Psoas muscle (tissue), 8 donors: ENCODE results near the gene MCHR2. TPM values are rescaled to one million over a fixed set of nuclear protein-coding genes. Genes with fewer than 3 reads are reported as not detected.

Experiments
- ATAC-seq, 4 donors: fragments of 200-7000 bp; cut with Tn5 transposase; one replicate each; pipeline ENCODE4 v1.9.1; 2020; ENCODE audit warnings: moderate library complexity in 3 of 4, mild to moderate bottlenecking in 2 of 4
- DNase-seq, 2 donors: peaks; one replicate each; pipeline ENCODE4 v3.0.0-alpha.2; 2020
- H3K27ac ChIP-seq: fragments of 200-600 bp; one replicate; pipeline ENCODE4 v1.8.0; 2022
- H3K27me3 ChIP-seq, 3 donors: fragments of 200-600 bp in 1 of 3; one replicate each; pipeline versions ENCODE4 v1.6.1 to v1.8.0; 2013 to 2022; ENCODE audit warnings: low read length in 2 of 3, mild to moderate bottlenecking in 2 of 3, moderate library complexity in 1 of 3; ENCODE audit not compliant: insufficient read depth in 3 of 3
- H3K36me3 ChIP-seq, 2 donors: fragments of 200-600 bp in 1 of 2; one replicate each; pipeline versions ENCODE4 v1.6.1 to v1.8.0; 2013 to 2022; ENCODE audit warnings: low read depth in 1 of 2, mild to moderate bottlenecking in 1 of 2, moderate library complexity in 1 of 2; ENCODE audit not compliant: insufficient read depth in 1 of 2
- H3K4me1 ChIP-seq: fragments of 200-600 bp; one replicate; pipeline ENCODE4 v1.8.0; 2022
- H3K4me3 ChIP-seq: fragments of 200-600 bp; one replicate; pipeline ENCODE4 v1.8.0; 2022; ENCODE audit warnings: mild to moderate bottlenecking
- H3K9me3 ChIP-seq: fragments of 200-600 bp; one replicate; pipeline ENCODE4 v1.8.0; 2022
- WGBS, 3 donors: extraction: QIAGEN DNeasy Blood & Tissue Kit; methylation state at CpG; one replicate each; pipeline versions ENCODE4 v1.1.6 to v1.1.7; 2013; 5-methylcytosine and 5-hydroxymethylcytosine counted together
- intact Hi-C, 2 donors: fragments of 100-400 bp; cut with DNase I; formaldehyde crosslinking; loops; one replicate each; pipeline versions ENCODE4 v1.11.0 to v1.14.2; 2022
- polyA plus RNA-seq, 3 donors: library from polyadenylated mRNA; stranded (reverse); fragments of 200-250 nt; gene quantifications; one replicate each; pipeline ENCODE4 v1.2.3, GENCODE V29; 2013
- total RNA-seq, 4 donors: library from RNA; stranded (reverse); fragmentation: NEBNext Ultra II Directional in 2 of 4; extraction: Animal tissue kit (Norgen Biotek cat#: 25700) in 2 of 4; gene quantifications; one replicate each; pipeline versions ENCODE4 v1.2.1 to v1.2.4, GENCODE V29; 2021 to 2023
- TF ChIP-seq, protein P1 (sequence below): fragments of 200-600 bp; IDR thresholded peaks from one replicate; pipeline ENCODE4 v1.8.0; 2022; ENCODE audit warnings: antibody characterized with exemption
- donor health status: healthy with polysubstance abuse.
- donor health status: DM: no; HTN: no; CAD: no; lungs with moderate emphysema.
- donor health status: Bipolar disorder and iron deficiency.
- donor health status: healthy.
- donor health status: DM: yes; HTN: yes; CAD: no.
- donor health status: DM: no; HTN: no; CAD: no.
- donor health status: DM: no; HTN: no; CAD: no.
- donor health status: DM: yes; HTN: yes; CAD: no.

MCHR2 gene
- total and polyA plus RNA-seq, 7 donors, result not detected

DNA sequence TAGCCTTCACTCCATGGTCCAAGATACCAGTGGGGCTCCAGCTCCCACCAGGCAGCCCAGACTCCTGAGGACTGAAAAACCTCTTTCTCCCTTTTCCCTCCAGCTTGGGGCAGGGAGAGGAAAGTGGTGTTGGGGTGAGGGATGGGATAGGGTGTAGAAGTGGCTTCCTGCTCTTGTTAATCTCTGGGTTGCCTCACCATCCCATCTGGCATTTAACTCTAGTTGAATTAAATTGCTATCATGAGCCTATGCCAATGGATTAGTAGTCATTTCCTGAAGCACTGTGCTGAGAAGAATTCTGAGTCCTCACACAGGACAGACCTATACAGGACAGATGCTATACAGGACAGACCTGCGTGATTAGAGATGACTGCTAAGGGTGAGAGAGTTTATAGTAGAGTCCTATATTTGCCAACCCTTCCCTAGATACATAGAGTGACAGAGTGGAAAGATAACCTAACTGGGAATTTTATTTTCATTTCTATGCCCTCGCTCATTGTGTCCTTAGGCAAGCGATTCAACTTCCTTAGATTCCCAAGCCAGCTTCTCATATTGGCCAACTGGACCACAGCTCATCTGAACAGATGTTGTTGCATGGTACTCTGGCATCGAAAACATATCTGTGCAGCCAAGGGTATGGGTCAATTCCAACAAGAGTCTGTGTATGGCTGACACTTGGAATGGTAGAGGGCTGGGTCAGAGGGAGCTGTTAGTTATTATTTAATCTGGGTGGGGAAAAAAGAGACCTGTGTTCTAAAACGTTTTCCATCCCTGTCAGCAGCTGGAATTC, 42.8 kb downstream of the MCHR2 start:
- ATAC-seq (no peak), DNase-seq (no peak)
- H3K9me3 ChIP-seq, result no peaks in the 10 kb centered on the region
- 28 to 37% (median 28%) methylated on average over 5 of the region's 5 CpGs for WGBS, 3 donors
- no peak overlapping the region for H3K27ac ChIP-seq
- H3K4me3 ChIP-seq, result no peak overlapping the region
- H3K36me3 ChIP-seq, result no peaks in the 10 kb centered on the region
- no peaks in the 10 kb centered on the region for H3K4me1 ChIP-seq
- H3K27me3 ChIP-seq, result no peaks in the 10 kb centered on the region
- intact Hi-C loops, result no loop called here
- TF ChIP-seq, protein P1, sequence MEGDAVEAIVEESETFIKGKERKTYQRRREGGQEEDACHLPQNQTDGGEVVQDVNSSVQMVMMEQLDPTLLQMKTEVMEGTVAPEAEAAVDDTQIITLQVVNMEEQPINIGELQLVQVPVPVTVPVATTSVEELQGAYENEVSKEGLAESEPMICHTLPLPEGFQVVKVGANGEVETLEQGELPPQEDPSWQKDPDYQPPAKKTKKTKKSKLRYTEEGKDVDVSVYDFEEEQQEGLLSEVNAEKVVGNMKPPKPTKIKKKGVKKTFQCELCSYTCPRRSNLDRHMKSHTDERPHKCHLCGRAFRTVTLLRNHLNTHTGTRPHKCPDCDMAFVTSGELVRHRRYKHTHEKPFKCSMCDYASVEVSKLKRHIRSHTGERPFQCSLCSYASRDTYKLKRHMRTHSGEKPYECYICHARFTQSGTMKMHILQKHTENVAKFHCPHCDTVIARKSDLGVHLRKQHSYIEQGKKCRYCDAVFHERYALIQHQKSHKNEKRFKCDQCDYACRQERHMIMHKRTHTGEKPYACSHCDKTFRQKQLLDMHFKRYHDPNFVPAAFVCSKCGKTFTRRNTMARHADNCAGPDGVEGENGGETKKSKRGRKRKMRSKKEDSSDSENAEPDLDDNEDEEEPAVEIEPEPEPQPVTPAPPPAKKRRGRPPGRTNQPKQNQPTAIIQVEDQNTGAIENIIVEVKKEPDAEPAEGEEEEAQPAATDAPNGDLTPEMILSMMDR, result no peak

DNA sequence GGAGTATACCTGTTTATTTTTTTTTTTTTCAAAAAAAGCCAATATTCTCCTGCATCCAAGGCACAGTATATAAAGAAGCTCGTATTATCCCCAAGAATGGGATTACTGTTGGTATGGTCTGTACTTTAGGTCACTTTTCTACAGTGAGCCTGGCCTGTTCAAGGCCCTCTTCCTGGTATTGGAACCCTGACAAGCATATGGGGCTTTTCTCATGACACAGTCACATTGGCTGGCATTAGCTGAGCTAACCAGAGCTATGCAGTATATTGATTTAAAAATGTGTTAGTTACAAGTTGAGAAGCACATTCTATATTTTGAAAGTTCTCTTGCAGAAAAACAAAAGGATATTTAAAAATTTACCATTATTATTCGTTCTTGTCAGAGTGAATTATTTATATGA, 48.0 kb downstream of the MCHR2 start:
- no peak overlapping the region for H3K4me3 ChIP-seq
- intact Hi-C loops, result no loop called here
- H3K9me3 ChIP-seq, result no peaks in the 10 kb centered on the region

DNA sequence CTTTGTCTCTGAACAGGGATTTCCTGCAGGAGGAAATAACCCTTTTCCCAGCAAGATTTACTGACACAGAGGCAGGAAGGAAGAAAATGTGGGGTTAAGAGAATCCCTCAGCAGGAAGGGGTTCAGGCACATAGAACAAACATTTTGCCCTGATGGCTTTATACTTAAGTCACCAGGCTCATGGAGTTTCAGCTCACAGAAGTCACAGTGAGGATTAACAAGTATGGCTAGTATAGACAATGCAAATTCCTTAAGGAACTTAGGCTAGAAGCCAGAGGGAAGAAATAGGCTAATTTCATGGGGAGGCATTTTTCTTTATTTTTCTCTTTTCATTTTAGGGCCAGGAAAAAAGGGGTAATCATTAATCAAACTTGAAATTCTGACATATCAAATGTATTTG, 50.2 kb downstream of the MCHR2 start:
- Histone ChIP-seq H3K27me3 (no peaks in the 10 kb centered on the region), H3K27ac (no peak overlapping the region), H3K9me3 (no peaks in the 10 kb centered on the region), H3K36me3 (no peaks in the 10 kb centered on the region), H3K4me3 (no peak overlapping the region), H3K4me1 (no peaks in the 10 kb centered on the region)
- intact Hi-C loops, result no loop called here
- ATAC-seq (no peak), DNase-seq (no peak)
- TF ChIP-seq, protein P1, result no peak

More for the DNA sequence above, 48.0 kb downstream of the MCHR2 start:
- TF ChIP-seq, protein P1, result no peak
- no peak for ATAC-seq
- no peak overlapping the region for H3K27ac ChIP-seq
- no peaks in the 10 kb centered on the region for H3K36me3 ChIP-seq
- DNase-seq, result no peak
- H3K27me3 ChIP-seq, result no peaks in the 10 kb centered on the region
- 71 to 80% (median 76%) methylated on average over 2 of the region's 2 CpGs for WGBS, 3 donors
- H3K4me1 ChIP-seq, result no peaks in the 10 kb centered on the region

DNA sequence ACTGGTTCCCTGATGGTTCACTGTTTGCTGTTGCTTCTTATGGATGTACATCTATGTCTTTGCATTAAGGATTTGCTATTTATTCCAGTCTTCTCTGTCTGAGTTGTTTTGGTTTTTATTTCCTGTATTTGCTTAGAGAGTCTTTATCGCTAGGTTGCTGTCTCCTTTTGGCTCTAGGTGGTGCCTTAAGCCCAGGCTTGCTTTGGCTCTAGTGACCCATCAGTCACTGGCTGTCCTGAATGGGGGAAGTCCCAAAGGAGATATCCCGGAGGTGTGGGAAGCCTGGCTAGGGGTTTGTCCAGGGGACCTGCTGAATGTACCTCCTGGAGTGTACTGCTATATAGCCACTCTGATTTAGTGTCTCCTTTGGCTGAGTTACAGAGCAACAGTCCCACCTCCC, 53.4 kb downstream of the MCHR2 start:
- no peaks in the 10 kb centered on the region for H3K9me3 ChIP-seq
- H3K4me3 ChIP-seq, result no peak overlapping the region
- TF ChIP-seq, protein P1, result no peak
- H3K36me3 ChIP-seq, result no peaks in the 10 kb centered on the region
- no peak overlapping the region for H3K27ac ChIP-seq
- no peaks in the 10 kb centered on the region for H3K4me1 ChIP-seq
- H3K27me3 ChIP-seq, result no peaks in the 10 kb centered on the region
- 70 to 83% (median 74%) methylated on average over 2 of the region's 2 CpGs for WGBS, 3 donors
- DNase-seq (no peak), ATAC-seq (no peak)
- intact Hi-C loops, result no loop called here

DNA sequence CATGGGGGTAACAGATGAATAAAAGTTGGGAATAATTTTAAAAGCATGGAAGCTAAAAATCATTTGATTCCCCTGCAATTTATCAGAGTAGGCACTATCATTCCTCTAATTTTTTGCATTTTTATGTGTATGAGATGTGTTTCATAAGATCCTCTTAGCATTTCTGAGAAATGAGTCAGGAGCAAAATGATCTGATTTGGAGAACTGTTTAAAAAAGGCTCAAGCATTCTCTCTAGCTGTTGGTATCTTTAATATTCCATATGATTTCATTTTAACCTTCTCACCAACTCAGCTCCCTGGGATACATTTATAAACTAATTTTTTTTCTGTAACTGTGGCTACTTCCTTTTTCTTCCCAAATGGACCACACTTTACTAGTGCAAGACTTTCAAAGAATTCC, 60.9 kb downstream of the MCHR2 start:
- ATAC-seq, result no peak
- DNase-seq, result no peak
- no peak overlapping the region for H3K4me3 ChIP-seq
- H3K4me1 ChIP-seq, result no peaks in the 10 kb centered on the region
- H3K9me3 ChIP-seq, result no peaks in the 10 kb centered on the region
- no peaks in the 10 kb centered on the region for H3K27me3 ChIP-seq
- TF ChIP-seq, protein P1, result no peak
- intact Hi-C loops, result no loop called here
- H3K36me3 ChIP-seq, result no peaks in the 10 kb centered on the region
- H3K27ac ChIP-seq, result no peak overlapping the region
